ENCODE data around the gene LCE7A. TPM values are rescaled to one million over a fixed set of nuclear protein-coding genes. Genes with fewer than 3 reads are reported as not detected.

LCE7A gene, protein sequence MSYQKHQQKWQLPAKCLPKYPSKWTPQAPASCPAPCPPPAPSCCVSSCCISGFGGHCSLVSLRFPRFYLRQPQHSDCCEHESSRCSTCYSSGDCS
- not detected in 2 replicates for total RNA-seq

DNA sequence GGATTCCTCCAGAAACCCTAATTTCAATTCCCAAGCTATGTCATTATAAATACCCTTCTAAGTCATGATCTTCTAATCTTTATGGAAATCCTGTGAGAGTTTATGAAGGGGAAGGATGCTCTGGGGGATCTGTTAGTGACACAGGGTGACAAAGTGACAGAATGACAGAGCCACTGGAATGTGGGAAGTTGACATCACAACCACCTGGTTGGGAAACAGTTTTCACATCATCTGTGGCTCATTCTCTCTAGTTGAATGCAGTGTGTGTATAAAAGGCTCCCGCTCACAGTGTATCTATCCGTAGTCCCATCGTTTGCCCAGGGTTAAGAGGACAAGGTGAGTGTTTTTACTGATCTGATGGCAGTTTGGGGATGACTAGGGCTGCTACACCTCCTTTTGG is at the start of gene LCE7A:
LCE7A (plus strand) TSS at position 301 of the 400 bp plus-strand sequence. CDS start 702 bp downstream, outside the sequence.
- no peak for DNase-seq (ENCODE audit: low read depth)

DNA sequence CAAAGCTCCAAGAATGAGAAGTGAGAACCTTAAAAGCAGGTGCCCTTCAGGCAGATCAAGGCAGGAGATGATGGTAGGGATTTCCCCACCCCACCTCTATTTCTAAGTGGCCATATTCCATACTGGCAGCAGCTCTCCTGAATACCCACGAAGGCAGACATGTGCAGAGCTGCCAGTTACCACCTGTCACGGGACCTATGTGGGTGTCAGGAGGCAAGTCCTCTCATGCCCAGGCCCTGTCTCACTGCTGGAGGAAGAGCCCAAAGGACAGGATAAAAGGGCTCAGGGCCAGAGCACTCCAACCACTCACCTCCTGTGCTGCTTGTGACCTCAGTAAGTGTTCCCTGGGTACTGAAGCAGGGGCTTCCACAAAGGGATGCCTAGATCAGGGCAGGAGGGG is 48.7 kb upstream of the LCE7A start:
- DNase-seq (ENCODE audit: low read depth), result no peak

DNA sequence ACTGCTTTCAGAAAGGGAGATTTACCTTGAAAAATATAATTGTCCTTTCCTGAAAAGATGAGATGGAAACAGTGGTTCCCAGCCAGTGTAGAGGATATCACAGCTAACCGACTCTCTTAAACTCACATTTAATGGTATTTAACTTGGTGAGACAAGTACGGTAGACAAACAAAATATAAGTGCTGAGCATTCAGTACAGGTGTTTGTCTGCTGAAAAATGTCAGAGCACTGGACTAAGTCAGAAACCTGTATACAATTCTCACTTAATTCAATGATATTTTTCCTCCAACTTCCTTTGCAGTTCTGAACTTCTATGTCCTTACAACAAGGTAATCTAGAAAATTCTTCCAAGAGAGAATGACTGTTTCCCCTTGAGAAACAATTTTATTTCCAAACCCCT is 48.1 kb upstream of the LCE7A start, which contains the start of gene LCE1B:
LCE1B (plus strand) TSS at position 301 of the 400 bp plus-strand sequence. CDS start 476 bp downstream, outside the sequence.
- DNase-seq (ENCODE audit: low read depth), result no peak

DNA sequence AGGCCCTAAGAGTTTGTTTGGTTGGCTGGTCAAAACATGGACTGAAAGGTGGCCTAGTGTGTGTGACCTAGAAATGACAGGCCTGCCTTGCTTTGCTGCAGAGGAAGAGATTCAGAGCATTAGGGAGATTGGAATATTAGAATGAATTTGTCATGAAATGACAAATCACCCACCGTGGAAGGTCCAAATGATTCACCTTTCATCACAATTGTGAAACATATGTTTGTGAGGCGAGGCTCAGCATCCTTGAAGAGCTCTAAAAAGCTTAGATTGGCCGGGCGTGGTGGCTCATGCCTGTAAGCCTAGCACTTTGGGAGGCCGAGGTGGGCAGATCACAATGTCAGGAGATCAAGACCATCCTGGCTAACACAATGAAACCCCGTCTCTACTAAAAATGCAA is 42.5 kb upstream of the LCE7A start:
- DNase-seq (ENCODE audit: low read depth), result no peak

DNA sequence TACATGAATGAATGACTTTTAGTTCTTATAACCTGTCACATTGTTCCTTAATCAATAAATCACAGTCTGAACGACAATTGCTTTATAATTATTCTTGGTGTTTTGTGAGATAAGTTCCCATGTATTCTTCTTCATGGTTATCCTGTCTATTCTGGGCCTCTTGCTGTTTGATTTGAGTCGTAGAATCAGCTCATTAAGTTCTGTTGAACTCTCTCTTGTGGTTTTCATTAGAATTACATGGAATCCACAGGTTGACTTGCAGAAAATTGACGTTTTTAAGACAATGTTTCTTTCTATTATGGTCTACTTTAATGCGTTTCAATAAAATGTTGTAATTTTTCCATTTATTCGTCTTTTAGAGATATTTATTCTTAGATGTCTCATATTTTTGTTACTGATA is 36.5 kb upstream of the LCE7A start:
- no peak for DNase-seq (ENCODE audit: low read depth)

DNA sequence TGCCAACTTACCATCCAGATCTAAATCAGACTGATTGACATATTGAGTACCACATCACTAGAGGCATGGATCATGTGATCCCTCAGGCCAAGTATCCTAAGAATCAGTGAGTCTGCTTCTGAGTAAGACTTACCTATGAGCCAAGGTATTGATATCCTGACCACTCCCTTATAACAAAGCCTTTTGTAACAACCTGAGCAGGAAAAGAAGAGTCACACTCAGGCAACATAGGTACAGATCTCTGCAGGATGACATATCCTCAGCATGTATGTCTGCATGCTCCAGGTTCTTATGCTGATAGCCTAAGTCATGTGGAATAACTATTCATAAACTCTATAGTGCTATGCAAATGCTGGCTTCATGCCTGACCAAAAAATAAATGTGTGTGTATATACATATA is 34.8 kb upstream of the LCE7A start:
- DNase-seq (ENCODE audit: low read depth), result no peak

DNA sequence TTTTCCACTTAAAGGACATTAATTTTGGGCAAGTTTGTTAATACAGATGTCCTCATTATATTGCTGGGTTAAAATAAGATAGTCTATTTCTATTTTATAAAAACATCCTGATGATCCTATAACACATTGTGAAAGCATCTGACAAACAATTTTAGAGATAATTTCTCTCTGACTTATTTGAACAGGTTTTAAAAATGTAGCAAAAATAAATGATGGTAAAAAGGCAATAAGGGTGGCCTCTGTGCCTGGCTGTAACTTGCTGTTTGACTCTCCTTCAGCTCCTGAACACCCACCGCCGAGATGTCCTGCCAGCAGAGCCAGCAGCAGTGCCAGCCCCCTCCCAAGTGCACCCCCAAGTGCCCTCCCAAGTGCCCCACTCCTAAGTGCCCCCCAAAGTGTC is 32.6 kb upstream of the LCE7A start, which contains the start of gene LCE1A:
LCE1A (plus strand) TSS at position 301 of the 400 bp plus-strand sequence; CDS start at position 301, 0 bp downstream.
- no peak for DNase-seq (ENCODE audit: low read depth)

DNA sequence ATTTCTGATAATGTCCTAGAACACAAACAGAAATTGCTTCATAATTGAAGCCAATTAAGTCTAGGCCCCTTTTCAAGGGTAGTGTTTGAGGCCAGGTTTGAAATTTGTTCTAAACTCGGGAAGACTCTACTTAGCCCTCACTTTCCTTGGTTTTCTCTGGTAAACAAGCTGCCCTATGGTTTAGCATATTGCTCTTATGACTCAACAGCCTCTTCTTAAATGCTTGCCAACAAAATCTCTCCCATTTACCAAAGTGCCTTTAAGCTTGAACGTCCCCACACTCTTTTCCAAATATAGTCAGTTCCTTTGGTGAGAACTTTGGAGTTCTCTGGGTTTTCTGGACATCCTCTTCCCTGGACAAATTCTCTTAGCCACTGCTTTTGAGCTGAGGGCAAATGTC is 22.9 kb upstream of the LCE7A start:
- no peak for DNase-seq (ENCODE audit: low read depth)

DNA sequence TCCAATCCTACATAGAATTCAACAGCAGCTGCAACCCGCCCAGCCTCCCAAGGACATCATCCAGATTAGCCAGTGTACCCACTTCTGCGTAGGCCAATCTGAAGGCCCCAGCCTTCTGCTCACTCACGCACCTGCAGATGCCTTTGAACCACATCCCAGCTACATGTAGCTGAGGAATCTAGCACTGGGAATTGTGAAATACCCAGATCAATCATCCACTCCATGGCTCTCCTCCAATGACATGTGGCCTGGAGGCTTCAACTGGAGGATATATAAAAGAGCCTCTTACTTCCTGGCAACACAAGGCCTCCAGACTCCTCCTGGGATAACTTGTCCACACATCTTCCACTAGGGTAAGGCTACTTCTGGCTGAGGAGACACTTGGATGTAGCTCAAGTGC is 17.2 kb upstream of the LCE7A start, which contains the start of gene LCE6A:
LCE6A (plus strand) TSS at position 301 of the 400 bp plus-strand sequence. CDS start 665 bp downstream, outside the sequence.
- no peak for DNase-seq (ENCODE audit: low read depth)

DNA sequence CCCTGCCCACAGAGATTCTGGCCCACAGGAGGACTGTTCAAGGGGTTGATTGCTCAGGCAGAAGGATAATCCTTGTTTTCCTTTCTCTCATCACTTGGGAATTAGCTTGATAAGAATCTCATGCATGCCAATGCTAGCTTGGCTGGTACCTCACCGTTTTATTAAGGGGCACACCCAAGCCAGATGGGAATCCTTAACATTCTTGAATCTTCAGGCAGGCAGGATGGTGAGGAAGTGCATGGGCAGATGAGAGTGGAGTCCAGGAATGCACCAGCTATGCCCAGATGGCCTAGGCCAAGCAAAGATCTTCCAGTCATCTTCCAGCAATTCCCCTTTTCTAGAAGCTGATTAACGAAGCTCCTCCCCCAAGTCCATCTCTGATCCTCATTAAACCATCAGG is 4.1 kb upstream of the LCE7A start:
- DNase-seq (ENCODE audit: low read depth), result no peak

DNA sequence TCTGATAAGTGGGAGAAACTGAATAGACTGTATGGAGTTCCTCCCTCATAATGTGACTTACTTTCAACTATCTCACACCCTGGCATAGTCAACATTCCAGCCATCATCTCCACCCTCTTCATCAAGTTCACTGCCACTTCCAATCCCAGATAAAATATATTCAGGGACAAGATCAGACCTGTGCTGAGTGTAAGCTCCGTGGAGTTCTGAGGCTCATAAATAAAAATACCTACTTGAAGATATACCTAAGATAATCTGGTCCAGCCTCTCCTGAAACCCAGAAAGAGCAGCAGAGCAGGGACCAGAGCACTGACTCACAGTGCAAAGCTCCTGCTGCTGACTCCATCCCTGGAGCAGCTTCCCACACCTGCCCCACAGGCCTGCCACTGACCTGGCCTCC is 1.7 kb upstream of the LCE7A start:
- no peak for DNase-seq (ENCODE audit: low read depth)

DNA sequence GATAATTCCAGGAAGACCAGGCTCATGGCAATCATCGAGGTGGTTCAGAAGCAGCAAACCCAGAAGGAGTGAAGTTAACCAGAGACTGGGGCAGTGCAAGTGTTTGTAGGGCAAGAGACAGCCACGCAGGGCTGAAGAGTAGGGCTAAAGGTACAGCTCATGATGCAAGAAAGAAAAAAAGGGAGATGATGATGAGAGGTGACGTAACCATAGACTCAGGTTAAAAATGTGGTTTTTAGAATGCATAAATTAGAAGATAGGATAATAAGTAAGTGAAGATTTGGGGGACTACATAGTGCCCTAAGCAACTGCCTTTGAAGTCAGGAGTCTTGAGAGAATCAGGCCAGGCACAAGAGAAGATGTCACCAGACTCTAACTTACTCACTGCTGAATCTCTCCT is 333 bp downstream of the LCE7A start:
- DNase-seq (ENCODE audit: low read depth), result no peak

DNA sequence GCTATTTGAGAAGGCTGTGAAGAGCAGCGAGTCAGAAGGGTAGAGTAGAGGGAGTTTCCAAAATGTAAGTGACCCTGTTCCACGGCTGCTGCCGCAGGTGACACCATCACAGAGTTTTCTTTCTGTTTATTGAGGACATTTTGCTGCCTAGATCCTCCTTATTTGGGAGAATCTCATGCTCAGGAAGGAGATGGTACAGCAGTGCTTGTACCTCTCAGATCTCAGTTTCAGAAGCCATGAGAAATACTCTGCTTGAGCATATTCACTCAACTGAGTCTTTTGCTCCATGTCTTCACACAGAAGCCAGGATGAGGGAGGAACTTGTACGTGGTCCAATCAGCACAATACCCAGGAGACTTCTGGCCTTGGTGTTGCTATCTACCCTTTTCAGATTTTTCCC is 1.6 kb downstream of the LCE7A start:
- no peak for DNase-seq (ENCODE audit: low read depth)

DNA sequence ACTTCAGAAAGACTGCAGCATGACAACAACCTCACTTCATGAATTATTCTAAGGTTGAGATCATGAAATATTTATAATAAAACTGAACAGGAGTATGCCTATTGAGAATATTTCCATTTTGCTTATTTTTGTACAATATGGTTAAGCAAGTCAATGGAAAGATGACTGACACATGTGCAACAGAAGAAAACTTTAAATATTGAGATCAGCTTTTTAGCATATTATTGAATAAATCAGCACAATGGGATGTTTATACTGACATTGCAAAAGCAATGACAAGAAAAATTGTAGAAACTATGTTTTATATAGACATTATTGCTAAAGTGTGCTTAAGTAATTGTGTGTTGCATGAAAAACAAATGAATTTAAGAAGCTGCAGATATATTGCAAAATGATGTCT is 4.6 kb downstream of the LCE7A start:
- no peak for DNase-seq (ENCODE audit: low read depth)

DNA sequence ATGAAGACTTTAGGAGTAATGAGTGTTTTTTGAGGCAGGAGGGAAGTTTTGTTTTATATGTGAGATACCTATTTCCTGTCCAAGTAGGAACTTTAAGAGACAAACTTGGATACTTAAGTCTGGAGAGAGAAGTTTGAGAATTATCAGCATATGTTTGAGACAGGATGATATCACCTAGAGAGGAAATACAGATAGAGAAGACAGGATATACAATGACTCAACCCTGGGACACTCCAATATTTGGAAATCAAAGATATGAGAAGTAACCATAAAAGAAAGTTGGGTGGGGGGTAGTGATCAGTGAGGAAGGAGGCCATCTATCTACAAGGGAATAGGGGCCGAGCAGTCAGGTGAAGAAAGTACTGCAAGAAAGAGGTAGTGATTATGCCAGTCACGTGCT is 6.5 kb downstream of the LCE7A start:
- DNase-seq (ENCODE audit: low read depth), result no peak

DNA sequence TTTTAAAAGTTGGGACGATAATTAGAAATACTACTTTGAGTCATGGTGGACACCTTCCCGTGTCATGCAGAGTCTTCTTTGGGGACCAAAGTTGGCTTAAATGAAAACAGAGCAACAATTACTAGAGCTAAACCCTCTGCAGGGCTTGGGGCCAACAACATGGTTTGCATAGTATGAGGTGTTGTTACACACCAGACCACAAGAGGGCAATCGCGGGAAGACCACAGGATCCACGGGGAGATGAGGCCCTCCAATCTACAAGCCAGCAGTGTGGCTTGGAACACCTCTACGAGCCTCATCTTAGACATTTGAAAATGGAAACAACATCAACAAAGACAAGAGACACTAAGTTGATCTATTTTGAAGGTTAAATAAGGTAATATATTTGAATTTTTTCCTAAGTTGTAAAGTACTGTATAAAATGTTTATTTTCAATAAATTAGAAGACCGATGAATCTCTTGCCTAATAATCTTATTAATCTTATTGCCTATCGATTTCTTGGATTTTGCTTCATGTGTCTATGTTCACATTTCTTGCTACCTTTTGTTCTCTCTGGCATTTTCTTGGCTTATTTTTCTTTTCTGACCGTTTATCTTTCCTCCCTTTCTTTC is 10.1 kb downstream of the LCE7A start:
- peak; percentile 51 for DNase-seq (ENCODE audit: low read depth)

DNA sequence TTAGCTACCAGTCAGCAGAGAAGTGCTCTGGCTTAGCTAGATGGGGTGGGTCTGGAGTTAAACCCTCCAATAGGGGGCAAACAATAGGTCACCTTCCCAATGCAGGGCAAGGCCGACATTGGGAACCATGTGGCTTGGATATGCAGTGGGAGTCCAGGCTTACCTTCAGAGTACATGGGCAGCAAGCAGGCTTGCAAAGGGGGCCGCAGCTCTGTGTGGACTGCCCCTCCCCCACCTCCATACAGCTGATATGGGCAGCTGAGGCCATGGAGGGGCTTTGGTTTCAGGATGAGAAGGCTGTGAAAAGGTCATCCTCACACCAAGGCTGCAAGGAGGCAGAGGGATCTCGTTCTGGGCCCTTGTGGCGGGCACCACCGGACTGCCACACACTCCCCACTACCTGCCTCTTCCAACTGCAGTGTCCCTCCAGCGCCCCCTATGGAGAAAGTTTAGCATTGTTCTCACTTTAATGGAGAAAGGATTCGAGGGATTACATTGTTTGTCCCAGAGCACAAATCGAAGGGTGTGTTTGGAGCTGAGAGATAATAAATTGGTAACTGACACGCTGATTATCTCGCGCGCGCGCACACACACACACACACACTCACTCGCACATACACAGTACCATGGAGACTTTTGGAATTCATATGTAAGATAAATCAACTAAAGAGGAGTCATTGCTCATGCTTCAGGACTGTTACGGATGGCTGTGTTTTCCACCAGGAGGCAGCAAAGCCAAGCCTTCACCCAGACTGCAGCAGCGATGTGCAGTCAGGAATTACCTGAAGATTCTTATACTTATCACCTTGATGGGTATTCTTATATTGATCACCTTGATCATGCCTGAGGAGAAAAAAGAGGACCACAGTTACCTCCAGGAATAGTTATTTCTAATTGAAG is 11.3 kb downstream of the LCE7A start:
- peak; percentile 2 for DNase-seq (ENCODE audit: low read depth)

DNA sequence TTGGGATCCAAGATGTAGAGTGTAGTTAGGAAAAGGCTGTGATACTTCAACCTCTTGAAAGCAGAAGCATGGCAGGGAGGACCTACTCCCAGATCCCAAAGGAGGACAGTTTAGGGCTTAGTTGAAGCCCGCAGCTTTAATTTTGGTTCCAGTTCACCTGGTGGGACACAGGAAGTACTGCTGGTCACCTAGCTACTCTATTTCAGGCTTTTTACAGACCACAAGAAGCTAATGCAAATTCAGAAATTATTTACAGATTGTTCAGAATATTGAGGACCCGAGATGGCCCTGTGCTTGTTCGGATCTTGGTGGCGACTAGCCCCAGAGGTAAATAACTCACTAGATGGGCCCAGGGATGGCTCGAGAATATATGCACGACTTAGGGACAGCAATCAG is 11.9 kb downstream of the LCE7A start:
- no peak for DNase-seq (ENCODE audit: low read depth)

DNA sequence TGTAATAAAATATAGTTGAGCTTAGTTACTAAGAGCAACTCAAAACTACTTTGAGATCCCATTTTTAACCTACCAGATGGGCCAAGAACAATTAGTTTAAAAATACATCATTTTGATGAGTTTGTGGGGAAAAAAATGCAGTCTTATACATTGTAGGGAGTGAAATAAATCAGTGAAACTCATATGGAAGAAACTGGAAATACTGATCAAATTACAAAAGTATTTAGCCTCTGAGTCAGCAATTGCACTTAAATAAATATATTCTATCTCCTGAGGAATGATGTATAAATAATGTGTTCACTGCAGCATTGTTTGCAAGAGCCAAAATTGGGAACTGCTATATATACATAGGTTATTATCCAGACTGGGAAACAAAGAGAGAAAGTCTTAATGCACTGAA is 13.7 kb downstream of the LCE7A start:
- no peak for DNase-seq (ENCODE audit: low read depth)

DNA sequence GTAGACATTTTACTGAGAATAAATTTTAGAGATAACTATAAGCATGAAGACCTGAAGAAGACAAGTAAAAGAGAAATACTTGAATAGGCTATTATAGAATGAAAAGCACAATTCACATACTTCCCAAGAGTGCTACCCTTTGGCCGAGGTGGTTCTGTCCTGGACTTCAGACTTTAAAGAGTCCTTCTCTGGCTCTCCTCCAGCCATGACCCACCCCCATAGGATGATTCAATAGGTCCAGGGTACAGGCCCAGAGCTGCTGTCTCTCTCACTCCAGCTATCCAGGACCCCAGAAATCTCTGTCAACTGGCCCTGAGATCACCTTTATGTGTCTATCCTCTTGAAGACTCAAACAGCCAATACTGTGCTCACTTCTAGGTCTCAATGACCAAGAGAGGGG is 17.0 kb downstream of the LCE7A start:
- DNase-seq (ENCODE audit: low read depth), result no peak

DNA sequence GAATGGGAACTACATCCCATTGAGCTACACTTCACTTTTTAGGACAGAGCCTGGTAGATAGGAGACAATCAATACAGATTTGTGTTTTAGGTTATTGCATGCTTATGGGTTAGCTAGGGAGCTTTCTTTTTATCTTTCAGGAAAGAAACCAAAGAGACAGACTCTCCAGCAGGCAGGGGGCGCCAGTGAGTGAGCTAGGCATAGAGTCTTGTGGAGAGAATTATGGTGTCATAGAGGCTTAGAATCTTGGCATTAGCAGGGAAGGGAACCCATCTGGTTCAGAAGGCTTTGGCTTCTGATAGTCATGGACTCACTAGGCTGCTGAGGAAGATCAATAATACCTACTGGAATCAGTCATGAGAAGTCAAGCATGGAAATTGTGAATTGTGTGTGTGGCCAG is 18.2 kb downstream of the LCE7A start, which contains the start of gene SMCP:
SMCP (plus strand) TSS at position 281 of the 400 bp plus-strand sequence. CDS start 6,101 bp downstream, outside the sequence.
- no peak for DNase-seq (ENCODE audit: low read depth)

DNA sequence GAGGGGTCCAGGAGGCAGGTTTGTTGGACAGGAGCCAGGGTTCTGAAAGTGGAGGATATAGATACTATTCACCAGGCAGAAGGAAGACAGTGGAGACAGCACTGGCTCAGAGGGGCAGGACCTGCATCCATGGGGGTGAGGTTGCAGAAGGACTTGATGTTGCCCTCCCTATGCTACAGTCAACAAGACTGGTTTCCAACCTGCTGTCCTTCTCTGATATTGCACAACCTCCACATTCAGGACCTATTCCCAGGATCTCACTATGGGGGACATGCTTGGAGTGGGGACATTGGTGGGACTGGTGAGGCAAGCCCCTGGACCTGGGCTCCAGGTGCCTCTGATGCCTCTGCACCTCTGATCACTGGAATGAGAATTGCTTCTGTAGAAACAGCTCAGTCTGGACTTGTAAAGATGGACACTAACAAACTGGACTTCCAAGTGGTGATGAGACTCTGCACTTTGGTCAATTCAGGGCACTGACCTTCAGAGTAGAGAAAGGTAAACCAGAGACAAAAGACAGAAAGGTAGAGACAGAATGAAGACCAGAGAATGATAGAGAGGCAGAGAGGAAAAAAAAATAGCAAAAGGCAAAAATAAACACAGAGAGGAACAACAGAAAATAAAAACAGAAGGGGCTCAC is 19.9 kb downstream of the LCE7A start:
- no peak for DNase-seq (ENCODE audit: low read depth)

Data from renal cortical epithelial cell (primary cell).